Measurements from ENCODE around the gene MAP6.
"Not testable (repeated sequence)": the region's sequence is repeated elsewhere in the genome, so short reads cannot be mapped to it uniquely, and the experiment has no call there.

MAP6 gene

DNA sequence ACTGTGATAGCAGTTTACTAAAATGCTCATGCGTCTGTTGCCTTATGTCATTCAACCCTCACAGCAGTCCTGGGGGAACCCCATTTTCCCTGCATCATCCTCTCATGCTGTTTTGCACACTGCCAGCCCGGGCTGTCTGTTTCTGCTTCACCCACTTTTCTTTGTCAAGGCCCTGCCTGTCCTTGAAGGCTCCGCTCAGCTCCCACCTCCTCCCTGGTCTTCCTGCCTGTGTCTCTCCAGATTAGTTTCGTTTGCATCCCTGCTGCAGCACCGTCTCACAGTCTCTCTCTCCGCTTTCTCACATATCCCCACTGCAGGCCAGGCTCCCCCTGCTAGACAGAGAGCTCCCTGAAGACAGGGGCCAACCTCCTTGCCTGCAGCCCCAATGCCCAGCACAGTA, 76.9 kb downstream of the MAP6 start:
- DNase-seq (ENCODE audit: low read depth) = no peak

DNA sequence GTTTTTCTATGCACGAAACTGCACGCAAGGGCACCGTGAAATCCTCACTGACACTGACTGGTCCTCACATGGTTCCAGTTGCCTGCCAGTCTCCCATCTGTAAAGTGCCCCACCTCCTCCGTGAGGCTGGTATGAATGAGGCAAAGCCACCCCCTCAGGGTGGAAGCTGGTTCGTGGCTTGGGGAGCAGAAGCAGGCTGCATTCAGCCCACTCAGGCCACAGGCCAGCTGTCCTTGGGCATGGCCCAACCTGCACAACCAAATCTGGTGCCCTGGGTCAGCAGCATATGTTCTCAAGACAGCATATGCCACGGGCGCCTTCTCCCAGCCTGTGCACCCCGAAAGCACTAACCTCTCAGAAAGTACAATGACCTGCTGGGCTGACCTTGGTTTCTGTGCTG, 77.5 kb downstream of the MAP6 start:
- DNase-seq (ENCODE audit: low read depth) = no peak

DNA sequence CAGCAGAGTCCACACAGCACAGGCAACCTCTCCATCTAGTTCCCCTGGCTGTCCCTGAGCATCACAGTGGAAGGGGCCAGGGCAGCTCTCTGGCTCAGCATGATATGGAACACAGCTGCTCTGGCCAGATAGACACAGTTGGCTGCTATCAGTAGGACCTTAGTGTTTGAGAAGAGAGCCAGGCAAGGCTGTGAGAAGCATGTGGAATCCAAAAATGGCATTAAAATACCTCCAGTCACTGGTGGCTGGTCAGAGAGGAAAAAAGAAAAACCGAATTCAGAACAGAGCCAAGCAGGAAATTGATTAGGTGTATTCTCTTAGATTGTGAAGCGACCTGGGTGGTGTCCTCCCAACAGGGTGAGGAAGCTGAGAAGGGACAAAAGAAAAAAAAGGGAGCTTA, 78.9 kb downstream of the MAP6 start:
- DNase-seq (ENCODE audit: low read depth) = no peak

DNA sequence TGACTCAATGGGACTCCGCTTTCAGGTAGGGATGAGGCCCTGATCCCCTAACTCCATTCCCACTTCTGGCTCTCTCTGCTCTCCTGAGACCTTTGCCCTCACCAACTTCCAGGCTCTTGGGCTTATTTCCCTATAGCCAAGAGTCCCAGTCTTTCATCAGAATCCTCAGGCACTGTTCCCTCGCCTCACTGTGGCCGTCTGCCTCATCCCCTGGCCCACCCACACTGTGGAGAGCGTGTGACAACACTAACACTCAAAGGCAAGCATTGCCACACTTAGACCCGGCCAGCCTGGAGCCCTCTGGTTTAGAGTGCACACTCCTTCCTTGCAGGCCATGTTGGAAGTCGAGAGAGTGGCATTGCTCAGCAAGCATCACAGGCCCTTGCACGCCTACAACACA, 79.8 kb downstream of the MAP6 start:
- no peak for DNase-seq (ENCODE audit: low read depth)

DNA sequence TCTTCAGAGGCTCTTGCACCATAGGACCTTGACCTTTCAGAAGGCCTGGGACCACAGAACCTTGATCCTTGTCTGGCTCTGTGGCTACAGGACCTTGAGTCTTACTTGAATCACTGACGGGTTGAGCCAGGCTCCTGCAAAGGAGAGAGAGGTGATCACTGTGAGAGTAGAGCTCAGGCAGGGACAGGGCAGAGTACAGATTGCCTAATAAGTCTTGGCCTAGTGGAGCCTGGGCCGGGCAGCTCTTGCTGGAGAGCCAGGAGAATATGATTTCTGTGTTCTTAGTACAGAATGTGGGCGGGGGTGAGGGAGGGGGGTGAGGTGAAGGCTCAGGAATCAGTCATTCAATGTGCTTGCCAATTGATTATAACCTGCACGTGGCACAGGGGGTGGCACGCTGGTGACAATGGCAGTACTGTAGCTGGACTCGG, 80.8 kb downstream of the MAP6 start:
- DNase-seq (ENCODE audit: low read depth) = no peak

- no peak for DNase-seq (ENCODE audit: low read depth)
Measured at GRCh38 chr11:75586395-75586794, 82.4 kb downstream of the MAP6 start.

GRCh38 chr11:75585293-75585670, 83.6 kb downstream of the MAP6 start:
- no peak for DNase-seq (ENCODE audit: low read depth)

DNA sequence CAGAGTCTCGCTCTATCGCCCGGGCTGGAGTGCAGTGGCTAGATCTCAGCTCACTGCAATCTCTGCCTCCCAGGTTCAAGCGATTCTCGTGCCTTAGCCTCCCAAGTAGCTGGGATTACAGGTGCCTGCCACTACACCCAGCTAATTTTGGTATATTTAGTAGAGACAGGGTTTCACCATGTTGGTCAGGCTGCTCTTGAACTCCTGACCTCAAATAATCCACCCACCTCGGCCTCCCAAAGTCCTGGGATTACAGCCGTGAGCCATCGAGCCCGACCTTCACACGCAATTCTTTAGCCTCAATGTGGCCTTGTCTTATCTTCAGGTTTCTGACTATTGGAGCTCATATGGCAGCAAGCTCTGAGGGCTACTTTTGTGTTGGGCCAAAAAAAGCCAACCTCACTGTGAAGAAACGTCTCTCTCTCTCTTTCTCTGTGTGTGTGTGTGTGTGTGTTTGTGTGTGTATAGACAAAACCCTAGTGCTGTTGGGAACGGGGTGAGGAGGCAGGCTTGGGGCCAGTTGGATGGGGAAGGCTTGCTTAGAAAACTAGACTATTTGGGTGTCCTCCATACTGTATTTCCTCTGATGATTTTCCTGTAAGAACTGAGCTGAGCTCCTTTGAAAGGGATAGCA, 84.1 kb downstream of the MAP6 start:
- DNase-seq (ENCODE audit: low read depth) = not testable (repeated sequence)

- peak; percentile 68 for DNase-seq (ENCODE audit: low read depth)
Measured at GRCh38 chr11:75583718-75584658, 84.8 kb downstream of the MAP6 start.

GRCh38 chr11:75582895-75583717, 85.7 kb downstream of the MAP6 start:
- peak; percentile 75 for DNase-seq (ENCODE audit: low read depth)

- DNase-seq (ENCODE audit: low read depth) = peak; percentile 33
Measured at GRCh38 chr11:75582506-75582894, 86.3 kb downstream of the MAP6 start.

DNA sequence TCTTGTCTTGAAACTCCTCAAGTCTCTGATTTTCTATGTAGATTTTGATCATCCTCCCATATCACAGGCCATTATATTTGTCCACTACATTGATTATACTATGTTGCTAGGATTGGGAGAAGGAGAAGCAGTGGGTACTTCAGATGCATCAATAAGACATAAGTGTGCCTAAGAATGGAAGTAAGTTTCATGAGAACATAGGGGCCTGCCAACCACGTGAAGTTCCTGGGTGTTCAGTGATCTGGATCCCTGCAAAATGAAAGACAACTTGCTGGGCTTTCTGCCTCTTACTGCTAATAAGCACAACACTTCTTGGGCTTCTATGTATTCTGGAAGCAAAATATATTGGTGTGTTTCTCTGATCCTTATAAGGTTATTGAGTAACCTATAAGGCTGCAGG, 89.0 kb downstream of the MAP6 start:
- DNase-seq (ENCODE audit: low read depth) = no peak

DNA sequence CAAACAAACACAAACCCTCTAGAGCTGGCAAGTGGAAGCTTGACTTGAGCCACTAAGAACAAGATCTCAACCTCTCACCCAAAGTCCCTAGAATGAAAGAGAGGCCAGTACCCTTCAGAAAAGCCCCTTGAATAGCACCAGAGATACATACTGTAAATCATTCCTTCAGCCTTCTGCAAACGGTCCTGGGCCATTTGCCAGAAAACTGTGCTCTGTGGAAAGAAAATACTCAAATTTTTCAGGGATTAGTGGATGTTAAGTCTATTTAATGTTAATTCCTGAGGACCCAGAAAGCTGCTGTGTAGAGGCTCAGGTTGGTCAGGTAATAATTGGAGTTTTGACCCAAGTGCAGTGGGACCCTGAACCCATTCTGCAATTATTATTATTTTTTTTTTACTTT, 89.9 kb downstream of the MAP6 start:
- peak; percentile 70 for DNase-seq (ENCODE audit: low read depth)

- DNase-seq (ENCODE audit: low read depth) = peak; percentile 61
Measured at GRCh38 chr11:75577207-75577606, 91.6 kb downstream of the MAP6 start.

DNA sequence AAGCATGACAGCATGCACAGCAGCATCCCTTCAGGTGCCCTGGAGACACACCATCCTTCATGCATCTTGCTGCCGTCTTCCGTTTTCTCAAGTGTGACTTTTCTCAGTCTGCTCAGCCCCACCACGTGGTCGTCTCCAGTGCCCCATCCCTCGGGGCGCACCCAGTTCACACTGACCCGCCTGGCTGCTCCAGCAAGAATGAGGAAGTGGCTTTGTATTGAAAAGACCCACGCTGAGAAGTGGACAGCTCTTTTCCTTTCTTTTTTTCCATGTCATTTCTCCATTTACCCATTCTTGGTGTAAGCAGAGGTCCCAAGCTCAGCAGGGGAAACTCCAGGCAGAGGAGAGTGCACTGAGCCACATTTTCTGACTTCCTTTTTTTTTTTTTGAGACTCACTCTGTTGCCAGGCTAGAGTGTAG, 92.3 kb downstream of the MAP6 start:
- peak; percentile 90 for DNase-seq (ENCODE audit: low read depth)

GRCh38 chr11:75576017-75576416, 92.8 kb downstream of the MAP6 start:
- no peak for DNase-seq (ENCODE audit: low read depth)

DNA sequence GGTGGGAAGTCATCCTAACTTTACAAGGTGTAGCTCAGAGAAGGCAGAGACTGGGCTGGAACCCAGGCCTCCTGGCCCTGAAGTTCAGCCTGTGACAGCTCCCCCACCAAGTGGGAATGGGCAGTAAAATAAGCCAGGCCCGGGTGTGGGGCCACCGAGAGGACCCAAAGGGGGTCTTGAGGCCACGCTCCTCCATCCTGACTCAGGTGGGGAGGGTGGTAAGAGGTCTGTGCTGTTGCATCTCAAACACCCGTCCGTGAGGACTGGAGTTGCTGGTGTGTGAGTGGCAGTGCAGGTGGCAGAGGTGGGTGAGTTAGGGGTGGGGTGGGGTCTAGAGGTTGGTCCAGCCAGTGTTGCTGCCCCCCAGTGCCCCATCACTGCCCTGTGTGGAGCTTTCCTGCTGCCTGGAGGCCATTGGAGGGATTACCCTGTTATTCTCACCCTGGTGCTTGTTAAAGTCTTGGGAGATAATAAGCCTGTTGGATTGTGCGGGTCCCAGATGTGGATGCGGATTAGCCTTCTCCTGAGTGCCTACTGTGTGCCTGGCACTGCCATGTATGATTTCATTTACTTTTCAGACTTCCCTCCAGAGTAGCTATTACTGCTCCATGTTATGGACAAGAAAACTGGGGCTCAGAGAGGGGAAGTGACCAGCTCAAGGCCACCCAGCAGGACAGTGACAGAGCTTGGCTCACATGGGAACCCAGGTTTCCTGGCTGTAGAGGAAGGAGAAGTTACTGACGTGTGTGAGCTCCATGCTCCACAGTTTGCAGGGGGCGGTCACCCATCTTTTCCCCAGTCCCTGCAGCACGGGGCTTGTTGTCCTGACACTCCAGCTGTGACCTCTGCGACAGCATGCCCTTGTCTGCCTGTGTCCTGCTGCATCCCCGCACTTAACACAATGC, 93.9 kb downstream of the MAP6 start:
- DNase-seq (ENCODE audit: low read depth) = peak; percentile 53

- no peak for DNase-seq (ENCODE audit: low read depth)
Measured at GRCh38 chr11:75572744-75573143, 96.1 kb downstream of the MAP6 start.

DNA sequence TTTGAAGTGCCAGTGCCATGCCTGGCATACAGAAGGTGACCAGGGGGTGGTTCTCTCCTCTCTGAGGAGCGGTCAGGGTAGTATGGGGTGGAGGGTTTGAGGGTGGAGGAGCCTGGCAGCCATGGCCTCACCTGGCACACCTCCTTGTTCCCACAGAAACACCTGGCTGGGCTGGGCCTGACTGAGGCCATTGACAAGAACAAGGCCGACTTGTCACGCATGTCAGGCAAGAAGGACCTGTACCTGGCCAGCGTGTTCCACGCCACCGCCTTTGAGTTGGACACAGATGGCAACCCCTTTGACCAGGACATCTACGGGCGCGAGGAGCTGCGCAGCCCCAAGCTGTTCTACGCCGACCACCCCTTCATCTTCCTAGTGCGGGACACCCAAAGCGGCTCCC, 97.2 kb downstream of the MAP6 start:
- DNase-seq (ENCODE audit: low read depth) = no peak

- no peak for DNase-seq (ENCODE audit: low read depth)
Measured at GRCh38 chr11:75570559-75571139, 98.2 kb downstream of the MAP6 start.

- no peak for DNase-seq (ENCODE audit: low read depth)
Measured at GRCh38 chr11:75568616-75569219, 100.1 kb downstream of the MAP6 start.
